CD4-positive, CD25-positive, alpha-beta regulatory T cell (primary cell): ENCODE measurements around the gene ANXA3. TPM values are rescaled to one million over a fixed set of nuclear protein-coding genes. Genes with fewer than 3 reads are reported as not detected.

Experiments used
- ATAC-seq, 2 donors: fragments of 150-1000 bp; cut with Tn5 transposase; one replicate each; pipeline ENCODE4 v1.10.0; 2021; ENCODE audit warnings: low read depth in 2 of 2, moderate number of reproducible peaks in 2 of 2, moderate library complexity in 1 of 2
- DNase-seq, 3 donors: peaks; one replicate each; pipeline versions ENCODE4 v3.0.0 to v3.0.0-alpha.2; 2012 to 2022; ENCODE audit warnings: mixed read lengths in 1 of 3
- H3K27ac ChIP-seq: one replicate; pipeline ENCODE4 v1.7.0; 2013; ENCODE audit warnings: mild to moderate bottlenecking, low read length; ENCODE audit not compliant: insufficient read depth, poor library complexity, severe bottlenecking
- H3K27me3 ChIP-seq: one replicate; pipeline ENCODE4 v1.7.0; 2013; ENCODE audit warnings: low read length; ENCODE audit not compliant: control insufficient read depth, insufficient read depth
- H3K36me3 ChIP-seq: one replicate; pipeline ENCODE4 v1.7.0; 2013; ENCODE audit warnings: mild to moderate bottlenecking, low read length, moderate library complexity; ENCODE audit not compliant: control insufficient read depth, insufficient read depth
- H3K4me1 ChIP-seq: 2 replicates; pipeline ENCODE4 v1.7.0; 2013; ENCODE audit warnings: mild to moderate bottlenecking, low read length; ENCODE audit not compliant: insufficient read depth, control insufficient read depth, poor library complexity, severe bottlenecking
- H3K4me3 ChIP-seq: one replicate; pipeline ENCODE4 v1.7.0; 2013; ENCODE audit warnings: low read depth, mild to moderate bottlenecking, low read length, moderate library complexity
- H3K9me3 ChIP-seq, 2 experiments: 1 replicate in 1 of 2; 2 replicates in 1 of 2; pipeline ENCODE4 v1.7.0; 2013; ENCODE audit warnings: low read length in 2 of 2, mild to moderate bottlenecking in 1 of 2, moderate library complexity in 1 of 2; ENCODE audit not compliant: control insufficient read depth in 2 of 2
- H3K27ac Mint-ChIP-seq, 3 donors: one replicate each; pipeline ENCODE4 v1.8.0; 2020 to 2022; ENCODE audit warnings: mild to moderate bottlenecking in 3 of 3, mixed read lengths in 3 of 3, moderate library complexity in 2 of 3
- H3K27me3 Mint-ChIP-seq: one replicate; pipeline ENCODE4 v1.8.0; 2022; ENCODE audit warnings: mild to moderate bottlenecking, mixed read lengths
- H3K36me3 Mint-ChIP-seq: one replicate; pipeline ENCODE4 v1.8.0; 2020; ENCODE audit warnings: mixed read lengths
- H3K4me1 Mint-ChIP-seq, 4 donors: one replicate each; pipeline ENCODE4 v1.8.0; 2020 to 2022; ENCODE audit warnings: mixed read lengths in 4 of 4, mild to moderate bottlenecking in 1 of 4
- H3K4me3 Mint-ChIP-seq, 4 donors: one replicate each; pipeline ENCODE4 v1.8.0; 2020 to 2022; ENCODE audit warnings: mild to moderate bottlenecking in 4 of 4, mixed read lengths in 4 of 4, moderate library complexity in 3 of 4
- H3K9me3 Mint-ChIP-seq, 7 donors: one replicate each; pipeline ENCODE4 v1.8.0; 2020 to 2022; ENCODE audit warnings: mixed read lengths in 7 of 7, mild to moderate bottlenecking in 3 of 7, moderate library complexity in 2 of 7
- polyA plus RNA-seq, 4 donors: library from polyadenylated mRNA; unstranded; fragments of 300-500 nt; fragmentation: Illumina TruSeq; gene quantifications; one replicate each; pipeline ENCODE4 v1.2.3, GENCODE V29; 2021
- total RNA-seq: library from RNA; stranded (reverse); gene quantifications from one replicate; pipeline ENCODE4 v1.2.3, GENCODE V29; 2022

Gene ANXA3
- total and polyA plus RNA-seq, 5 donors from 2014 or later, result not detected

DNA sequence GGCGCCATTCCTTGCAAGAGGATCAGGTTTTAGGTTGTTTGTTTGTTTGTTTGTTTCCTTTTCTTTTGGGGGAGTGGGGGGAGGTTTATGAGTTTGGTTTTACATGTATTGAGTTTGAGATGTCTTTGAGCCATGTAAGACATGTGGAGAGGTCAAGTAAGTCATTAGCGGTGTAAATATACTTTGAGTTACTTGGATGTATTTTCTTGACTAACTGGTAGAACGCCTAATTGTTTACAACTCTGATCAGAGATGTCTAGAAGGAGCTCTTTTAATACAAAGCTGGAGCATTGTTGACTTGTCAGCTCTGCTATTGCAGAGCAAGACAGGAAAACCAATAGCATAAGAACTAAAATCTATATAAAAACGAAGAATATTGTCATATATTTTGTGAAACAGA, 57.1 kb downstream of the ANXA3 start:
- Histone ChIP-seq H3K27ac (no peak overlapping the region), H3K4me1 (peaks cover 10% of the 10 kb centered on the region), H3K4me3 (no peak overlapping the region), H3K27me3 (peaks cover 2% of the 10 kb centered on the region), H3K9me3 (no peaks in the 10 kb centered on the region), H3K36me3 (no peaks in the 10 kb centered on the region)
- Mint-ChIP-seq H3K27me3 (peaks cover 12% of the 10 kb centered on the region), H3K27ac (peak overlapping the region in 1 of 3 donors; percentile 1), H3K36me3 (no peaks in the 10 kb centered on the region), H3K4me1 (peaks cover 13 to 24% (median 18%) of the 10 kb centered on the region in 4 donors), H3K4me3 (no peak overlapping the region), H3K9me3 (no peaks in the 10 kb centered on the region)
- DNase-seq (no peak), ATAC-seq (no peak)

DNA sequence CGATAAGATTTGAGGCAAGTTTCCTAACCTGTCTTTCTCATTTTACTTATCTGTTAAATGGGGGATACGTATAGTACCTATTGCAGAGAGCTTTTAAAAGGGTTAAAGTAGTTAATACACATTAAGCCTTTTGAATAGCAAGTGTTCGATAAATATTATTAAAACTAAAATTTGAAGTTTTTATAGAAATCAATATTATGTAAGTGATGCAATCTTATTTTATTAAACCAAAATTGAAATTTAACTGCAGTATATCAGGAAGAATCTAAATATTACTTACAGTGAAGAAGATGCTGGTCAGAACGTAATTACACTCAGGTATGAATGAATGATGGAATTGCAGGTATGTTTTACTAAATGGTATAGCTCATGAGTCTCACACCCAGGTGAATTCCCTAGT, 58.0 kb downstream of the ANXA3 start:
- H3K9me3 ChIP-seq, result no peaks in the 10 kb centered on the region
- H3K36me3 ChIP-seq, result no peaks in the 10 kb centered on the region
- Mint-ChIP-seq H3K36me3 (no peaks in the 10 kb centered on the region), H3K4me1 (peaks cover 13 to 28% (median 20%) of the 10 kb centered on the region in 4 donors), H3K27me3 (peaks cover 9% of the 10 kb centered on the region), H3K4me3 (no peak overlapping the region), H3K9me3 (no peaks in the 10 kb centered on the region), H3K27ac (no peak overlapping the region)
- H3K27me3 ChIP-seq, result peaks cover 2% of the 10 kb centered on the region
- ATAC-seq, result no peak
- no peak for DNase-seq
- no peak overlapping the region for H3K4me3 ChIP-seq
- no peak overlapping the region for H3K27ac ChIP-seq
- peaks cover 10% of the 10 kb centered on the region for H3K4me1 ChIP-seq

DNA sequence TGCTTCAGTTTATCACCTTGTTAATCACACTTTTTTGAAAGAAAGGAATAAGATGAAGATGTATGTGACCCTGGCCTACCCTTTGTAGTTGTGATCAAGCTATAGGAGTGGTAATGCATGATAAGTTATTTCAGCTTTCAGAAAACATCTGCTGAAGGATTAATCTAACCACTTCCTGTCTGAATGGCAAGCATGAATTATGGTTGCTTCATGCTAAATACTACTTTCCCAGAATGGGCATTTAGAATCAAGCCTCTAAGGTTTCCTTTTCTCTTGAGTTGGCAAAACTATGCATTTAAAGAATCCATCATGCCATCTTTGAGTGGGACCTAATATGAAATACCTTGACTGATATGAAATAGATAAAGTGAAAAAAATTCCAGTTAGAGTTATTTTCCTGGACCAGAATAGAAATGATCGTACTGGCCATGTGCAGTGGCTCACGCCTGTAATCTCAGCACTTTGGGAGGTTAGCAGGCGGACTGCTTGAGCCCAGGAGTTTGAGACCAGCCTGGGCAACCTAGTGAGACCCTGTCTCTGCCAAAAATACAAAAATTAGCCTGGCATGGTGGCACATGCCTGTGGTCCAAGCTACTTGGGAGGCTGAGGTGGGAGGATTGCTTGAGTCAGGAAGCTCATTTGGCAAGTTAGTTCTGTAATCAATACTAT, 59.1 kb downstream of the ANXA3 start:
- H3K27ac ChIP-seq, result no peak overlapping the region
- Mint-ChIP-seq H3K4me1 (peaks cover 13 to 32% (median 21%) of the 10 kb centered on the region in 4 donors), H3K27me3 (peaks cover 9% of the 10 kb centered on the region), H3K4me3 (peak overlapping the region in 1 of 4 donors; percentile 17), H3K9me3 (no peaks in the 10 kb centered on the region), H3K27ac (peak overlapping the region in 2 of 3 donors; percentile 4 to 75), H3K36me3 (no peaks in the 10 kb centered on the region)
- H3K4me1 ChIP-seq, result peaks cover 10% of the 10 kb centered on the region
- DNase-seq, result peak in 2 of 3 donors; percentile 14 to 60
- H3K36me3 ChIP-seq, result no peaks in the 10 kb centered on the region
- H3K9me3 ChIP-seq, result no peaks in the 10 kb centered on the region
- ATAC-seq, result peak; percentile 52 to 56
- H3K27me3 ChIP-seq, result peaks cover 2% of the 10 kb centered on the region
- H3K4me3 ChIP-seq, result no peak overlapping the region

DNA sequence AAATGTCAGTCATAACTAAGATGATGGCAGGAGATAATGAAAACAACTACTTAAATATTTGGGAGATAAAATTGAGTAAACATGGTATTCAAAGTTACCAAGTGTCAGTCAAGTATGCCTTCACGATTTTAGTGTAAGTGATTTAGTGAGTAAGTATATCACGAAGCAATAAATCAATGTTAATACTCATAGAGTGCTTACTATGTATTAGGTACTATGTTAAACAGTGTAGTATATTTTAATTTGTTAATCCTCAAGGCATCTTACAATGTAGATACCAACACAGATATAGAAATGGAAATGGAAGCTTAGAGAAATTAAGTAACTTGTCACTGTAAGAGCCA, 59.6 kb downstream of the ANXA3 start:
- Mint-ChIP-seq H3K36me3 (no peaks in the 10 kb centered on the region), H3K27me3 (peaks cover 9% of the 10 kb centered on the region), H3K4me3 (no peak overlapping the region)

GRCh38 chr4:78612398-78613178, 61.0 kb downstream of the ANXA3 start:
- peaks cover 10% of the 10 kb centered on the region for H3K4me1 ChIP-seq
- ATAC-seq (no peak), DNase-seq (peak in 1 of 3 donors; percentile 42)
- Mint-ChIP-seq H3K27me3 (peaks cover 4% of the 10 kb centered on the region), H3K36me3 (no peaks in the 10 kb centered on the region), H3K9me3 (no peaks in the 10 kb centered on the region), H3K27ac (no peak overlapping the region), H3K4me3 (no peak overlapping the region), H3K4me1 (peaks cover 13 to 32% (median 21%) of the 10 kb centered on the region in 4 donors)
- no peaks in the 10 kb centered on the region for H3K9me3 ChIP-seq
- no peak overlapping the region for H3K4me3 ChIP-seq
- no peaks in the 10 kb centered on the region for H3K27me3 ChIP-seq
- H3K36me3 ChIP-seq, result no peaks in the 10 kb centered on the region
- H3K27ac ChIP-seq, result no peak overlapping the region

More for the DNA sequence above, 59.6 kb downstream of the ANXA3 start:
- no peaks in the 10 kb centered on the region for H3K36me3 ChIP-seq
- peaks cover under 1% of the 10 kb centered on the region for H3K27me3 ChIP-seq
- no peak overlapping the region for H3K27ac ChIP-seq
- DNase-seq (no peak), ATAC-seq (no peak)
- Mint-ChIP-seq H3K4me1 (peaks cover 13 to 32% (median 21%) of the 10 kb centered on the region in 4 donors), H3K9me3 (no peaks in the 10 kb centered on the region), H3K27ac (peak overlapping the region in 2 of 3 donors; percentile 4 to 75)
- H3K4me1 ChIP-seq, result peaks cover 10% of the 10 kb centered on the region
- no peaks in the 10 kb centered on the region for H3K9me3 ChIP-seq
- H3K4me3 ChIP-seq, result no peak overlapping the region

DNA sequence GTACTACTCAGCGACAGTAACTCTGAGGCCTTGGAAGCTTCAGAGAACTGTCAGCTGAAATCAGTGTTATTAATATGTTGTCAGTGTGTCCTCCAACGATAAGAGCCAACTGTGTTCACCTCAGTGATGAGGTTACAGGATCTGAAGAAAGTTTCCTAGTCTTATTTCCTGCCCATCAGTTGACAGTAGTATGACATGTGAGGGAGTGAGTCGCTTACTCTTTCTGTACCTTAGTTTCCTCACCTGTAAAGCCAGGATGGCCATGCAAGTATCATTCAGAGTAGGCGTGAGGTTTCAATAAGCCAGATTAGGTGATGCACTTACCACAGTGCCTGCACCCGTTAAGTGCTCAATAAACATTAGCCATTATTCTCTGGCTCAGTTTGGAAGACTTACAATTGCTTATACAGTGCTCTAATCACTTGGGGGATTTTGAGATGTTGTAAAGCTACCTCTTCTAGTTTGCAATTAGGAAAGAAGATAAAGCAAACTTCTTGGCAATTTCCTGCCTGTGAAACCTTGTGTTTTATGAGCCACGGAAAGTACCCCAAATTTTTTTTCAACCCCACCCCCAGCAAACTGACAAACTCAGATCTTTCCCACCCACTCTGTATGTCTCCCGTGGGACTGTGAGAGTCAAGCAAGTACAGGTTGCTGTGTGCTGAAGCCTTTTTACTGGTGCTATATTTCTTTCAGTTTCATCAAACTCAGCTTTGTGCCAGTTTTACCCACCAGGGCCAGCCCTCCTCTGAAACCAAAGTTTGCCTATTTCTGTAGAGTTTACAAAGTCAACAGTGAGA, 62.2 kb downstream of the ANXA3 start:
- peak in 1 of 3 donors; percentile 17 for DNase-seq
- ATAC-seq, result peak in 1 of 2 donors; percentile 26
- Histone ChIP-seq H3K27me3 (no peaks in the 10 kb centered on the region), H3K4me3 (no peak overlapping the region), H3K27ac (no peak overlapping the region), H3K4me1 (peaks cover 10% of the 10 kb centered on the region), H3K9me3 (no peaks in the 10 kb centered on the region), H3K36me3 (no peaks in the 10 kb centered on the region)
- H3K4me3 Mint-ChIP-seq, result no peak overlapping the region
- no peaks in the 10 kb centered on the region for H3K27me3 Mint-ChIP-seq
- no peaks in the 10 kb centered on the region for H3K36me3 Mint-ChIP-seq
- peak overlapping the region in 2 of 3 donors; percentile 11 to 49 for H3K27ac Mint-ChIP-seq
- peaks cover 10 to 32% (median 21%) of the 10 kb centered on the region in 4 donors for H3K4me1 Mint-ChIP-seq
- H3K9me3 Mint-ChIP-seq, result no peaks in the 10 kb centered on the region

DNA sequence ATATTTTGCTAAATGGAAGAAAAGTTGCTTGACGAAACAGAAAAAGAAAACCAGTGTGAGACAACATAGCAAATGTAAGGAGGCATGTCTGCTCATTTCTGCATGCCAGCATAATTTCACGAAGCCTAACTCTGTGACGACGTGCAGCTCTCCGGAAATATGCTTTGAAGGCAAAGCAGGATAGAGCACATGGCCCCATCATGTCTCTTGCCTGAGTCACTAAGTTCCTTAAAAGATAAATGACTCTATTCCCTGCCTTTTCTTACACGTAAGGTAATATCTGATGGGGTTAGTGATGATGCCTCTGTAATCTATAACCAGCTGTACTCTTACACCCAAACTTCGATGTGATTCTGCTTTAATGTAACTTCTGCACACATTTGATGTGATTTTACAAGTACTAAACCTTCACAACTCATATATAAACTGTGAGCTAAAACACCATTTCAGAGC, 64.5 kb downstream of the ANXA3 start:
- H3K9me3 Mint-ChIP-seq, result no peaks in the 10 kb centered on the region
- no peak overlapping the region for H3K27ac Mint-ChIP-seq
- ATAC-seq (no peak), DNase-seq (no peak)
- Histone ChIP-seq H3K4me1 (peaks cover 4% of the 10 kb centered on the region), H3K27ac (no peak overlapping the region), H3K4me3 (no peak overlapping the region), H3K9me3 (no peaks in the 10 kb centered on the region), H3K27me3 (no peaks in the 10 kb centered on the region), H3K36me3 (no peaks in the 10 kb centered on the region)
- no peaks in the 10 kb centered on the region for H3K36me3 Mint-ChIP-seq
- H3K4me1 Mint-ChIP-seq, result peaks cover 2 to 23% (median 12%) of the 10 kb centered on the region in 4 donors
- no peaks in the 10 kb centered on the region for H3K27me3 Mint-ChIP-seq
- no peak overlapping the region for H3K4me3 Mint-ChIP-seq
